Measurements from ENCODE around the gene SLC35F2.

Gene SLC35F2

DNA sequence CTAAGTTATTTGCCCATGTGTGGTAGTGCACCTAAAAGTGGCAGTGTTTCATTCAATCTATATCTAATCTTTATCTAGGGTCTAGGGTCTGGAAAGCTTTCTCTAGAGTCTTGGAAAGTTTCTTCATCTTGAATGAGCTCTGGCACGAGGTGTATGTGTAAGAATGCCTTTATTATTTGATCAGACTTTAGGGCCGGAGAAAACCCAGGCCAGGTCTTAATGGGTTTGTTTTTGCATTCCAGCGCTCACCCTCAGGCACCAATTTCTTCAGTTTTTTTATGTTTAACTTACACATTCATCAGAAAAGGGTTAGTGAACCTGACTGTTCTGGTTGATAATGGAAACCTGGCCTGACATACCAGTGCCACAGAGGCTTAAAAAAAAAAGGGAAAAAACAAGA lies 78.5 kb downstream of the SLC35F2 start:
- Histone ChIP-seq H3K9me2 (replicated peaks; ENCODE audit: low read depth, low read length) (no peaks in the 10 kb centered on the region), H2AFZ (ENCODE audit: low read length) (no peak overlapping the region), H3K4me2 (ENCODE audit: low read depth, low read length, poor library complexity, severe bottlenecking) (no peak overlapping the region), H3K36me3 (ENCODE audit: insufficient read depth, low read length) (no peaks in the 10 kb centered on the region), H4K20me1 (ENCODE audit: insufficient read depth, low read length, poor library complexity, severe bottlenecking) (no peaks in the 10 kb centered on the region), H3K9ac (ENCODE audit: low read depth, low read length, poor library complexity, severe bottlenecking) (no peak overlapping the region), H3K79me2 (ENCODE audit: insufficient read depth, low read length) (no peaks in the 10 kb centered on the region), H3K27me3 (ENCODE audit: insufficient read depth, low read length, poor library complexity, severe bottlenecking) (no peaks in the 10 kb centered on the region), H3K4me1 (ENCODE audit: insufficient read depth, low read length, poor library complexity, severe bottlenecking) (no peaks in the 10 kb centered on the region), H3F3A (ENCODE audit: low read depth) (no peaks in the 10 kb centered on the region), H3K4me3 (ENCODE audit: low read length, poor library complexity, severe bottlenecking) (no peak overlapping the region), H3K9me3 (ENCODE audit: insufficient read depth, low read depth, low read length) (no peaks in the 10 kb centered on the region)
- TF ChIP-seq, protein P1, sequence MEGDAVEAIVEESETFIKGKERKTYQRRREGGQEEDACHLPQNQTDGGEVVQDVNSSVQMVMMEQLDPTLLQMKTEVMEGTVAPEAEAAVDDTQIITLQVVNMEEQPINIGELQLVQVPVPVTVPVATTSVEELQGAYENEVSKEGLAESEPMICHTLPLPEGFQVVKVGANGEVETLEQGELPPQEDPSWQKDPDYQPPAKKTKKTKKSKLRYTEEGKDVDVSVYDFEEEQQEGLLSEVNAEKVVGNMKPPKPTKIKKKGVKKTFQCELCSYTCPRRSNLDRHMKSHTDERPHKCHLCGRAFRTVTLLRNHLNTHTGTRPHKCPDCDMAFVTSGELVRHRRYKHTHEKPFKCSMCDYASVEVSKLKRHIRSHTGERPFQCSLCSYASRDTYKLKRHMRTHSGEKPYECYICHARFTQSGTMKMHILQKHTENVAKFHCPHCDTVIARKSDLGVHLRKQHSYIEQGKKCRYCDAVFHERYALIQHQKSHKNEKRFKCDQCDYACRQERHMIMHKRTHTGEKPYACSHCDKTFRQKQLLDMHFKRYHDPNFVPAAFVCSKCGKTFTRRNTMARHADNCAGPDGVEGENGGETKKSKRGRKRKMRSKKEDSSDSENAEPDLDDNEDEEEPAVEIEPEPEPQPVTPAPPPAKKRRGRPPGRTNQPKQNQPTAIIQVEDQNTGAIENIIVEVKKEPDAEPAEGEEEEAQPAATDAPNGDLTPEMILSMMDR (conservative IDR thresholded peaks at IDR 0.05; ENCODE audit: low read length) = no peak

DNA sequence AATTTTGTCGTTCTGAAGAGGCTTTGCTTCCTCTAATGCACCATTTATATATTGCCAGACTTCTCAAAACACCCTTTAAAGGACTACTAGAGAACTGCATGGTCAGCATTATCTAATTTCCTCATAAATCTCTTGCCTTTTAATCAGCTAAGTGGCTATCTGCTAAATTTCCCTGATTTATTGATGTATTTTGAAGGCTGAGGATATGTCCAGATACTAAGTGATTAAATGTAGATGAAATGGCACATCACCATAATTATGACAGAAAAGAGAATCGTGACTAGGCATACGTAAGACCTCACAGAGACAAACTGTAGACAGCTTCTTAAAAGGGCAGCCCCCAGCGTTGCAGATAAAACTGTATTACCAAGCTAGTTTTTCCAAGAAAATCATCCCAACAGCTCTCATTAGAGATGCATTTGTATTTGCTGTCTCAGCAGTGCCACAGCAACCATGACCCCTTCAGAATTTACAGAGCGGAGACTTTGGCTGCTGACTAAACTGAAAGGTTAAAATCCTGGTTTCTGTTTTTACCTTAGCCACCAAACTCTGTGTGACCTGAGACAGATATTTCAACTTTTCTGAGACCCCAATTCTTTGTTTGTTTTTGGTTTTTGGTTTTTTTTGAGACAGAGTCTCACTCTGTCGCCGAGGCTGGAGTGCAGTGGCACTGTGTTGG lies 79.6 kb downstream of the SLC35F2 start:
- H2AFZ ChIP-seq (ENCODE audit: low read length) = no peak overlapping the region
- TF ChIP-seq EZH2phosphoT487 (IDR thresholded peaks at IDR 0.05; ENCODE audit: borderline replicate concordance) = no peak
- TF ChIP-seq, protein P1 (conservative IDR thresholded peaks at IDR 0.05; ENCODE audit: low read length) = no peak
- no peak overlapping the region for H3K4me3 ChIP-seq (ENCODE audit: low read length, poor library complexity, severe bottlenecking)
- no peaks in the 10 kb centered on the region for H3K4me1 ChIP-seq (ENCODE audit: insufficient read depth, low read length, poor library complexity, severe bottlenecking)
- H3K9me3 ChIP-seq (ENCODE audit: insufficient read depth, low read depth, low read length) = no peaks in the 10 kb centered on the region
- no peaks in the 10 kb centered on the region for H3K27me3 ChIP-seq (ENCODE audit: insufficient read depth, low read length, poor library complexity, severe bottlenecking)
- H3K79me2 ChIP-seq (ENCODE audit: insufficient read depth, low read length) = no peaks in the 10 kb centered on the region
- no peaks in the 10 kb centered on the region for H3F3A ChIP-seq (ENCODE audit: low read depth)
- H3K9me2 ChIP-seq (replicated peaks; ENCODE audit: low read depth, low read length) = no peaks in the 10 kb centered on the region
- H4K20me1 ChIP-seq (ENCODE audit: insufficient read depth, low read length, poor library complexity, severe bottlenecking) = no peaks in the 10 kb centered on the region
- H3K36me3 ChIP-seq (ENCODE audit: insufficient read depth, low read length) = no peaks in the 10 kb centered on the region
- no peak overlapping the region for H3K9ac ChIP-seq (ENCODE audit: low read depth, low read length, poor library complexity, severe bottlenecking)
- H3K4me2 ChIP-seq (ENCODE audit: low read depth, low read length, poor library complexity, severe bottlenecking) = no peak overlapping the region

DNA sequence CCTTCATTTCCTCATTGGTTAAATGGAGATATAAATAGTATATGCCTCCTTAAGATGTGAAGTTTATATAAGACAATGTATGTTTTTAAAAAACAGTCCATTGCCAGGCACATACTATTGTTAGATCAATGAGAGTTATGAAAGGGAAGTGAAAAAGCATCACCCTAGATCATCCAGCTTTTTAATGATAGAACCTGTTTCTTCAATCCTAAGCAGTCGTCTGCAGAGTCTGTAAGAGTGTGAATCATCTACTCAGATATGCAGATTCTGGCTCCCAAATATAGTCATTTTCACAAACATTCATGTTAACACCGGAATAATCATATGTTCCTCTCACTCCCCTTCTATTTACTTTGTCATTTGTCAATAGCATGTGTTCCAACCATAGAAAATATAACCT lies 81.5 kb downstream of the SLC35F2 start:
- H4K20me1 ChIP-seq (ENCODE audit: insufficient read depth, low read length, poor library complexity, severe bottlenecking) = no peaks in the 10 kb centered on the region
- TF ChIP-seq, protein P1 (conservative IDR thresholded peaks at IDR 0.05; ENCODE audit: low read length) = no peak
- no peak for TF ChIP-seq EZH2phosphoT487 (IDR thresholded peaks at IDR 0.05; ENCODE audit: borderline replicate concordance)
- no peaks in the 10 kb centered on the region for H3F3A ChIP-seq (ENCODE audit: low read depth)
- H3K4me3 ChIP-seq (ENCODE audit: low read length, poor library complexity, severe bottlenecking) = no peak overlapping the region
- H3K9ac ChIP-seq (ENCODE audit: low read depth, low read length, poor library complexity, severe bottlenecking) = no peak overlapping the region
- H3K79me2 ChIP-seq (ENCODE audit: insufficient read depth, low read length) = no peaks in the 10 kb centered on the region
- no peaks in the 10 kb centered on the region for H3K9me2 ChIP-seq (replicated peaks; ENCODE audit: low read depth, low read length)
- H2AFZ ChIP-seq (ENCODE audit: low read length) = no peak overlapping the region
- no peak overlapping the region for H3K4me2 ChIP-seq (ENCODE audit: low read depth, low read length, poor library complexity, severe bottlenecking)
- no peaks in the 10 kb centered on the region for H3K36me3 ChIP-seq (ENCODE audit: insufficient read depth, low read length)
- H3K4me1 ChIP-seq (ENCODE audit: insufficient read depth, low read length, poor library complexity, severe bottlenecking) = no peaks in the 10 kb centered on the region
- H3K27me3 ChIP-seq (ENCODE audit: insufficient read depth, low read length, poor library complexity, severe bottlenecking) = no peaks in the 10 kb centered on the region
- H3K9me3 ChIP-seq (ENCODE audit: insufficient read depth, low read depth, low read length) = no peaks in the 10 kb centered on the region

All from Loucy (cell line).